MCF 10A (cell line): ENCODE measurements around the gene CAMKMT. TPM values are rescaled to one million over a fixed set of nuclear protein-coding genes. Genes with fewer than 3 reads are reported as not detected.
"Not testable (repeated sequence)": the region's sequence is repeated elsewhere in the genome, so short reads cannot be mapped to it uniquely, and the experiment has no call there.

ENCODE experiments used
- BruUV-seq: library from RNA; stranded (reverse); fragments of 400-500 nt; replicated peaks from 2 replicates; lab custom pipeline; 2021; lab: Mats Ljungman, UMichigan
- CTCF ChIA-PET: fragments of 300-600 bp; sonication (Branson Sonifier 250); formaldehyde crosslinking; extraction: SDS; loops from one replicate; lab custom pipeline; 2021; ENCODE audit warnings: antibody characterized with exemption, inconsistent platforms; lab: Yijun Ruan, JAX
- POLR2A ChIA-PET: fragments of 300-600, 350-650 bp; sonication (Branson Sonifier 250); formaldehyde crosslinking; extraction: SDS; loops from one replicate; lab custom pipeline; 2020; ENCODE audit warnings: antibody characterized with exemption, inconsistent platforms; lab: Yijun Ruan, JAX
- DNase-seq: peaks from one replicate; pipeline ENCODE4 v3.0.0-alpha.2; 2018; ENCODE audit not compliant: unreplicated experiment
- H3K27ac Mint-ChIP-seq: one replicate; pipeline ENCODE4 v1.8.0; 2022; ENCODE audit warnings: mild to moderate bottlenecking, low read depth, mixed read lengths; ENCODE audit not compliant: unreplicated experiment
- H3K27me3 Mint-ChIP-seq: one replicate; pipeline ENCODE4 v1.8.0; 2022; ENCODE audit warnings: mixed read lengths; ENCODE audit not compliant: insufficient read depth, unreplicated experiment
- H3K36me3 Mint-ChIP-seq: one replicate; pipeline ENCODE4 v1.8.0; 2022; ENCODE audit warnings: mild to moderate bottlenecking, moderate library complexity, mixed read lengths; ENCODE audit not compliant: insufficient read depth, unreplicated experiment
- H3K4me1 Mint-ChIP-seq: one replicate; pipeline ENCODE4 v1.8.0; 2022; ENCODE audit warnings: mixed read lengths; ENCODE audit not compliant: insufficient read depth, unreplicated experiment
- H3K4me3 Mint-ChIP-seq: one replicate; pipeline ENCODE4 v1.8.0; 2022; ENCODE audit warnings: mild to moderate bottlenecking, moderate library complexity, mixed read lengths; ENCODE audit not compliant: unreplicated experiment
- H3K9me3 Mint-ChIP-seq: one replicate; pipeline ENCODE4 v1.8.0; 2022; ENCODE audit warnings: mixed read lengths; ENCODE audit not compliant: unreplicated experiment
- CTCF ChIP-seq: fragments of 200-600 bp; IDR thresholded peaks from one replicate; pipeline ENCODE4 v1.8.0; 2022; ENCODE audit warnings: antibody characterized with exemption, mild to moderate bottlenecking; ENCODE audit not compliant: unreplicated experiment
- intact Hi-C: fragments of 100-400 bp; cut with micrococcal nuclease; formaldehyde crosslinking; loops from 2 replicates; pipeline ENCODE4 v1.14.1; 2022
- total RNA-seq: library from RNA; stranded (reverse); gene quantifications from 2 replicates; pipeline ENCODE4 v1.2.3, GENCODE V29; 2022

Gene CAMKMT
- total RNA-seq, 1 experiment from 2014 or later: 9.9 TPM

GRCh38 chr2:44369392-44369791 is 7.6 kb downstream of the CAMKMT start:
- H3K27ac Mint-ChIP-seq: no peak overlapping the region
- no peak for TF ChIP-seq CTCF
- no peaks in the 10 kb centered on the region for H3K4me1 Mint-ChIP-seq
- no peaks in the 10 kb centered on the region for H3K9me3 Mint-ChIP-seq
- intact Hi-C loops: no loop called here
- H3K27me3 Mint-ChIP-seq: no peaks in the 10 kb centered on the region
- BruUV-seq: no TSS peak
- CTCF ChIA-PET: interaction anchor here (0.5 to 1.1 kb wide), 4 partner anchors 110 to 586 kb away, joined by 3 to 5 read pairs (median 3); no protein-coding TSS in a partner anchor
- no peaks in the 10 kb centered on the region for H3K36me3 Mint-ChIP-seq
- no peak for DNase-seq
- H3K4me3 Mint-ChIP-seq: no peak overlapping the region
- POLR2A ChIA-PET: interaction anchor here (0.7 kb wide), 1 partner anchor 8 kb away, joined by 3 read pairs; the partner anchor contains the start of gene PREPL

GRCh38 chr2:44371445-44371844 is 9.7 kb downstream of the CAMKMT start:
- no peaks in the 10 kb centered on the region for H3K36me3 Mint-ChIP-seq
- no peak overlapping the region for H3K4me3 Mint-ChIP-seq
- no peak for DNase-seq
- no peaks in the 10 kb centered on the region for H3K4me1 Mint-ChIP-seq
- ChIA-PET POLR2A (interaction anchor here (0.7 to 2.3 kb wide), 3 partner anchors 9 to 335 kb away, joined by 3 to 20 read pairs (median 3); partner anchors contain the start of genes CAMKMT and PREPL), CTCF (interaction anchor here (0.6 to 1.4 kb wide), 2 partner anchors 73 to 108 kb away, joined by 4 read pairs; no protein-coding TSS in a partner anchor)
- intact Hi-C loops: no loop called here
- BruUV-seq: no TSS peak
- TF ChIP-seq CTCF: no peak
- H3K27ac Mint-ChIP-seq: no peak overlapping the region
- H3K27me3 Mint-ChIP-seq: no peaks in the 10 kb centered on the region
- H3K9me3 Mint-ChIP-seq: no peaks in the 10 kb centered on the region

- H3K9me3 Mint-ChIP-seq: no peaks in the 10 kb centered on the region
- H3K4me3 Mint-ChIP-seq: no peak overlapping the region
- intact Hi-C loops: no loop called here
- ChIA-PET POLR2A (interaction anchor here (2.3 kb wide), 1 partner anchor 10 kb away, joined by 20 read pairs; the partner anchor contains the start of genes CAMKMT and PREPL), CTCF (interaction anchor here (1.4 kb wide), 1 partner anchor 107 kb away, joined by 4 read pairs; no protein-coding TSS in a partner anchor)
- no peaks in the 10 kb centered on the region for H3K4me1 Mint-ChIP-seq
- TF ChIP-seq CTCF: no peak
- DNase-seq: no peak
- BruUV-seq: no TSS peak
- no peaks in the 10 kb centered on the region for H3K27me3 Mint-ChIP-seq
- H3K36me3 Mint-ChIP-seq: no peaks in the 10 kb centered on the region
- H3K27ac Mint-ChIP-seq: no peak overlapping the region
Observed at GRCh38 chr2:44372246-44372645, 10.5 kb downstream of the CAMKMT start.

- no TSS peak for BruUV-seq
- Mint-ChIP-seq H3K27ac (no peak overlapping the region), H3K27me3 (no peaks in the 10 kb centered on the region), H3K4me1 (no peaks in the 10 kb centered on the region), H3K36me3 (peaks cover 4% of the 10 kb centered on the region), H3K9me3 (no peaks in the 10 kb centered on the region), H3K4me3 (no peak overlapping the region)
- DNase-seq: no peak
- no peak for TF ChIP-seq CTCF
- ChIA-PET POLR2A (interaction anchor here (1.5 kb wide), 1 partner anchor 16 kb away, joined by 5 read pairs; the partner anchor contains the start of genes CAMKMT and PREPL), CTCF (interaction anchor here (0.6 to 1.8 kb wide), 3 partner anchors 13 to 37 kb away, joined by 3 to 4 read pairs (median 3); no protein-coding TSS in a partner anchor)
- intact Hi-C loops: no loop called here
Observed at GRCh38 chr2:44377486-44377885, 15.7 kb downstream of the CAMKMT start.

GRCh38 chr2:44385226-44385625 is 23.5 kb downstream of the CAMKMT start:
- H3K4me3 Mint-ChIP-seq, DNase-seq, H3K27ac Mint-ChIP-seq, H3K9me3 Mint-ChIP-seq, CTCF ChIA-PET, H3K27me3 Mint-ChIP-seq, H3K36me3 Mint-ChIP-seq, intact Hi-C loops, H3K4me1 Mint-ChIP-seq, POLR2A ChIA-PET, BruUV-seq: not testable (repeated sequence)
